SK-N-MC (cell line): ENCODE results near the gene CEP85.
A peak's percentile ranks its signal among the peaks of the same experiment; 100 is the strongest.

Experiments used
- EZH2 ChIP-seq: fragments of 200-600 bp; sonication (generic); IDR thresholded peaks from one replicate; pipeline ENCODE4 v1.6.1; 2017; ENCODE audit warnings: antibody characterized with exemption
- POLR2AphosphoS5 ChIP-seq: IDR thresholded peaks from 2 replicates; pipeline ENCODE4 v1.6.1; 2012; ENCODE audit warnings: mild to moderate bottlenecking, low read depth, low read length, borderline replicate concordance

DNA sequence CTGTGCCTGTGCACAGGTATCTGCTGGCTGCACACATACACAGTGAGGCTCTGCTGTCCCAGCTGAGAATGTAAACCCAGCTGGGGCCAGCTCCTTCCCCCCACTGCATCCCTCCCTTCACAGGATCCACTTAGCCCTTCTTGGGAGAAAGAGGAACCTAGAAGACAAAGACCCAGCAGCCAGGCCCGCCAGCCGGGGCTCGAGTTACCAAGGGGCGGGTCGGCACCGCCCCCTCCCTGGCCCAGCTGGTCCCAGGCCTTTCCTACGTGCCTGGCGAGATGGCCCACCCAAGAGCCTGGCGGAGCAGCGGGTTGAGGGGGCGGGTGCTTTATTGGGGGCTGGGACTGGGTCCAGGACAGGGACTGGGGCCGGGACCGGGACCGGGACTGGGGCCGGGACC is 48.0 kb downstream of the CEP85 start:
- 0 out of 2 replicates have a peak, but pooled peaks have one; percentile 7 for TF ChIP-seq POLR2AphosphoS5
- no peak for TF ChIP-seq EZH2
